Mammary epithelial cell (primary cell): Measurements from ENCODE around the gene TRPM2.

Experiments
- CTCF ChIP-seq, 2 donors: IDR thresholded peaks in 1 of 2; conservative IDR thresholded peaks in 1 of 2; 2 replicates each; pipeline ENCODE4 v1.5.1; 2011 to 2012; ENCODE audit warnings: inconsistent platforms in 2 of 2, low read length in 2 of 2, mild to moderate bottlenecking in 2 of 2, control low read depth in 1 of 2, low read depth in 1 of 2; ENCODE audit not compliant: insufficient read depth in 1 of 2; ENCODE audit errors: extremely low read depth in 1 of 2
- EZH2 ChIP-seq: IDR thresholded peaks from 2 replicates; pipeline ENCODE4 v1.6.1; 2012; ENCODE audit warnings: low read length, inconsistent platforms, borderline replicate concordance

GRCh38 chr21:44407493-44407892, 54.1 kb downstream of the TRPM2 start:
- TF ChIP-seq CTCF (conservative IDR thresholded peaks at IDR 0.05 in 1 of 2, IDR thresholded peaks at IDR 0.05 in 1 of 2; ENCODE audit: extremely low read depth in 1 of 2, insufficient read depth in 1 of 2, low read depth in 1 of 2, low read length in 2 of 2) (no peak), EZH2 (no peak)
